ENCODE measurements around the gene SMIM36. TPM values are rescaled to one million over a fixed set of nuclear protein-coding genes. Genes with fewer than 3 reads are reported as not detected.

Gene SMIM36
- total and polyA plus RNA-seq, 2 of the 8 experiments (the other 6 are each of a cell fraction or from before 2014, with no cell fraction given): not detected

- H3K27ac ChIP-seq (ENCODE audit: low read depth, low read length): no peak overlapping the region
- H3K4ac ChIP-seq (replicated peaks; ENCODE audit: insufficient read length, low read depth, low read length): no peak overlapping the region
- no peak overlapping the region for H2BK20ac ChIP-seq (ENCODE audit: low read length)
- H3K9me3 ChIP-seq (ENCODE audit: insufficient read depth in 2 of 2, low read depth in 1 of 2, low read length in 1 of 2): no peaks in the 10 kb centered on the region
- POLR2A ChIA-PET (ENCODE audit: partially characterized antibody): no interaction called here
- H3K79me1 ChIP-seq (ENCODE audit: low read depth, low read length): no peaks in the 10 kb centered on the region
- H3K23ac ChIP-seq (ENCODE audit: insufficient read length): no peak overlapping the region
- H2BK120ac ChIP-seq (replicated peaks; ENCODE audit: low read depth, low read length): no peak overlapping the region
- H2AK5ac ChIP-seq (ENCODE audit: low read depth, low read length): no peak overlapping the region
- no peaks in the 10 kb centered on the region for H3K27me3 ChIP-seq (replicated peaks in 1 of 4; ENCODE audit: control insufficient read depth in 3 of 4, extremely low read depth in 1 of 4, insufficient read depth in 3 of 4, low read length in 3 of 4)
- CTCF ChIA-PET (ENCODE audit: partially characterized antibody): interaction anchor here (1.7 kb wide), 1 partner anchor 34 kb away, joined by 6 read pairs; no protein-coding TSS in a partner anchor
- H4K8ac ChIP-seq (ENCODE audit: extremely low read depth, insufficient read depth, low read length): no peak overlapping the region
- TF ChIP-seq ASH2L (IDR thresholded peaks at IDR 0.05; ENCODE audit: low read length) (no peak), CBX8 (IDR thresholded peaks at IDR 0.05; ENCODE audit: borderline replicate concordance, low read depth, low read length) (no peak), SAP30 (IDR thresholded peaks at IDR 0.05; ENCODE audit: insufficient read depth, insufficient replicate concordance, low read length) (no peak), POLR2AphosphoS5 (IDR thresholded peaks at IDR 0.05; ENCODE audit: low read depth, low read length) (no peak), HDAC2 (IDR thresholded peaks at IDR 0.05; ENCODE audit: borderline replicate concordance in 1 of 2, low read depth in 2 of 2, low read length in 2 of 2) (no peak)
- H3K36me3 ChIP-seq (ENCODE audit: control insufficient read depth in 2 of 4, insufficient read depth in 4 of 4, low read length in 3 of 4): no peaks in the 10 kb centered on the region
- H3K79me2 ChIP-seq (ENCODE audit: control insufficient read depth in 1 of 2, insufficient read depth in 2 of 2, low read length in 2 of 2): no peaks in the 10 kb centered on the region
- no peak overlapping the region for H2AFZ ChIP-seq (ENCODE audit: low read length)
- no peak overlapping the region for H3K9ac ChIP-seq (replicated peaks in 1 of 4; ENCODE audit: extremely low read depth in 1 of 4, low read depth in 3 of 4, low read length in 3 of 4)
- FAIRE-seq (no peak), DNase-seq (ENCODE audit: low read depth in 1 of 2, low spot score in 2 of 2) (no peak)
- no peaks in the 10 kb centered on the region for H4K20me1 ChIP-seq (replicated peaks in 1 of 2; ENCODE audit: control insufficient read depth in 1 of 2, insufficient read depth in 2 of 2, low read length in 2 of 2)
- no peak overlapping the region for H2BK5ac ChIP-seq (ENCODE audit: low read depth, low read length)
- H3K4me2 ChIP-seq (ENCODE audit: insufficient read depth in 1 of 2, low read depth in 2 of 2, low read length in 2 of 2): no peak overlapping the region
- no peak overlapping the region for H3K14ac ChIP-seq (ENCODE audit: insufficient read length)
- H3K4me3 ChIP-seq (ENCODE audit: extremely low read depth in 1 of 4, insufficient read depth in 2 of 4, low read depth in 3 of 4, low read length in 4 of 4): no peak overlapping the region
- no peak overlapping the region for H2BK15ac ChIP-seq (ENCODE audit: low read length)
- H3K23me2 ChIP-seq (ENCODE audit: low read depth, low read length): no peaks in the 10 kb centered on the region
- no peak overlapping the region for H3K18ac ChIP-seq (ENCODE audit: extremely low read depth, low read length)
- no peak overlapping the region for H4K5ac ChIP-seq (ENCODE audit: insufficient read length, low read depth, low read length)
- H2BK12ac ChIP-seq (ENCODE audit: low read depth, low read length): no peak overlapping the region
- H3K56ac ChIP-seq (replicated peaks; ENCODE audit: insufficient read length, low read depth, low read length): no peak overlapping the region
- no peak overlapping the region for H4K91ac ChIP-seq (replicated peaks; ENCODE audit: insufficient read length, low read length)
- H3K4me1 ChIP-seq (replicated peaks in 1 of 4; ENCODE audit: control insufficient read depth in 3 of 4, insufficient read depth in 4 of 4, low read length in 3 of 4): peaks cover 0 to 7% (median 4%) of the 10 kb centered on the region in 4 experiments; a peak in 3 of 7 replicates
- WGBS, 2 experiments (ENCODE audit: extremely low coverage in 1 of 2, insufficient coverage in 1 of 2, insufficient read length in 1 of 2, insufficient replicate concordance in 2 of 2, low coverage in 1 of 2, low lambda C conversion rate in 2 of 2, missing lambda C conversion rate in 1 of 2): 95% methylated on average over 10 of the region's 10 CpGs; no CpG with 5 or more reads in 1 of the 2 experiments
Observed at GRCh38 chr17:55443904-55444303, 67.3 kb downstream of the SMIM36 start.

Measured in H1 (cell line).